ENCODE results near the gene NDUFA3.

NDUFA3 gene

GRCh38 chr19:54141356-54141755 lies 38.7 kb downstream of the NDUFA3 start:
- Histone ChIP-seq H3K23ac (ENCODE audit: low read length in 2 of 2) (no peak overlapping the region), H3K18ac (ENCODE audit: low read depth in 1 of 2, low read length in 2 of 2) (no peak overlapping the region), H3K27ac (ENCODE audit: low read length, poor library complexity, severe bottlenecking) (no peak overlapping the region), H3K27me3 (ENCODE audit: control insufficient read depth in 1 of 2, insufficient read depth in 1 of 2, low read length in 2 of 2) (no peaks in the 10 kb centered on the region), H2AK5ac (ENCODE audit: low read length, severe bottlenecking) (no peak overlapping the region), H2BK12ac (ENCODE audit: low read length in 2 of 2) (no peak overlapping the region), H3K4me1 (ENCODE audit: control insufficient read depth, insufficient read depth, low read depth, low read length) (peaks cover 32% of the 10 kb centered on the region), H3K4me2 (ENCODE audit: low read length, poor library complexity, severe bottlenecking) (no peak overlapping the region), H4K8ac (ENCODE audit: low read length) (no peak overlapping the region), H3K4ac (ENCODE audit: low read depth in 1 of 2, low read length in 2 of 2) (no peak overlapping the region), H3K9me3 (ENCODE audit: control insufficient read depth, low read length) (no peaks in the 10 kb centered on the region), H3K4me3 (ENCODE audit: insufficient read depth in 1 of 2, low read depth in 1 of 2, low read length in 2 of 2) (peak overlapping the region in 1 of 2 experiments; percentile 4), H3K9ac (ENCODE audit: low read length) (peak overlapping the region; percentile 44), H3K79me1 (replicated peaks; ENCODE audit: low read length, poor library complexity, severe bottlenecking) (peaks cover 27% of the 10 kb centered on the region), H2BK15ac (ENCODE audit: low read depth, poor library complexity, severe bottlenecking) (no peak overlapping the region), H2AFZ (ENCODE audit: low read depth, low read length) (no peak overlapping the region), H4K91ac (ENCODE audit: low read length) (no peak overlapping the region), H2BK5ac (ENCODE audit: low read depth, low read length, poor library complexity, severe bottlenecking) (no peak overlapping the region), H2BK120ac (ENCODE audit: low read depth, low read length) (no peak overlapping the region), H3K36me3 (ENCODE audit: control insufficient read depth in 1 of 2, insufficient read depth in 2 of 2, low read depth in 1 of 2, low read length in 2 of 2) (peaks cover 60% of the 10 kb centered on the region in 2 experiments), H3K14ac (ENCODE audit: low read length in 2 of 2) (no peak overlapping the region)
- 98% methylated on average over 3 of the region's 3 CpGs for WGBS
- no peak for DNase-seq

GRCh38 chr19:54142166-54142780 lies 39.6 kb downstream of the NDUFA3 start:
- Histone ChIP-seq H3K14ac (ENCODE audit: low read length in 2 of 2) (no peak overlapping the region), H3K9ac (ENCODE audit: low read length) (peak overlapping the region; percentile 65), H3K23ac (ENCODE audit: low read length in 2 of 2) (no peak overlapping the region), H3K4ac (ENCODE audit: low read depth in 1 of 2, low read length in 2 of 2) (no peak overlapping the region), H3K4me3 (ENCODE audit: insufficient read depth in 1 of 2, low read depth in 1 of 2, low read length in 2 of 2) (no peak overlapping the region), H3K36me3 (ENCODE audit: control insufficient read depth in 1 of 2, insufficient read depth in 2 of 2, low read depth in 1 of 2, low read length in 2 of 2) (peaks cover 69% of the 10 kb centered on the region in 2 experiments), H2BK120ac (ENCODE audit: low read depth, low read length) (no peak overlapping the region), H3K18ac (ENCODE audit: low read depth in 1 of 2, low read length in 2 of 2) (no peak overlapping the region), H3K27ac (ENCODE audit: low read length, poor library complexity, severe bottlenecking) (peak overlapping the region; percentile 35), H2AFZ (ENCODE audit: low read depth, low read length) (no peak overlapping the region), H3K4me2 (ENCODE audit: low read length, poor library complexity, severe bottlenecking) (peak overlapping the region; percentile 4), H2BK12ac (ENCODE audit: low read length in 2 of 2) (no peak overlapping the region), H4K8ac (ENCODE audit: low read length) (no peak overlapping the region), H2BK15ac (ENCODE audit: low read depth, poor library complexity, severe bottlenecking) (no peak overlapping the region), H3K27me3 (ENCODE audit: control insufficient read depth in 1 of 2, insufficient read depth in 1 of 2, low read length in 2 of 2) (no peaks in the 10 kb centered on the region), H3K79me1 (replicated peaks; ENCODE audit: low read length, poor library complexity, severe bottlenecking) (peaks cover 36% of the 10 kb centered on the region), H3K4me1 (ENCODE audit: control insufficient read depth, insufficient read depth, low read depth, low read length) (peaks cover 35% of the 10 kb centered on the region), H3K9me3 (ENCODE audit: control insufficient read depth, low read length) (no peaks in the 10 kb centered on the region), H2AK5ac (ENCODE audit: low read length, severe bottlenecking) (no peak overlapping the region), H2BK5ac (ENCODE audit: low read depth, low read length, poor library complexity, severe bottlenecking) (no peak overlapping the region), H4K91ac (ENCODE audit: low read length) (no peak overlapping the region)
- WGBS = 89% methylated on average over 7 of the region's 7 CpGs
- DNase-seq = no peak

GRCh38 chr19:54145541-54146158 lies 43.0 kb downstream of the NDUFA3 start:
- H2BK15ac ChIP-seq (ENCODE audit: low read depth, poor library complexity, severe bottlenecking) = no peak overlapping the region
- H3K9ac ChIP-seq (ENCODE audit: low read length) = no peak overlapping the region
- no peak overlapping the region for H2BK12ac ChIP-seq (ENCODE audit: low read length in 2 of 2)
- H3K23ac ChIP-seq (ENCODE audit: low read length in 2 of 2) = no peak overlapping the region
- peaks cover 51% of the 10 kb centered on the region for H3K79me1 ChIP-seq (replicated peaks; ENCODE audit: low read length, poor library complexity, severe bottlenecking)
- H2BK120ac ChIP-seq (ENCODE audit: low read depth, low read length) = no peak overlapping the region
- no peak overlapping the region for H3K4me2 ChIP-seq (ENCODE audit: low read length, poor library complexity, severe bottlenecking)
- no peak overlapping the region for H3K27ac ChIP-seq (ENCODE audit: low read length, poor library complexity, severe bottlenecking)
- no peak overlapping the region for H2AK5ac ChIP-seq (ENCODE audit: low read length, severe bottlenecking)
- no peaks in the 10 kb centered on the region for H3K27me3 ChIP-seq (ENCODE audit: control insufficient read depth in 1 of 2, insufficient read depth in 1 of 2, low read length in 2 of 2)
- H2AFZ ChIP-seq (ENCODE audit: low read depth, low read length) = no peak overlapping the region
- no peak for DNase-seq
- peaks cover 18% of the 10 kb centered on the region for H3K4me1 ChIP-seq (ENCODE audit: control insufficient read depth, insufficient read depth, low read depth, low read length)
- no peak overlapping the region for H2BK5ac ChIP-seq (ENCODE audit: low read depth, low read length, poor library complexity, severe bottlenecking)
- no peak overlapping the region for H3K4ac ChIP-seq (ENCODE audit: low read depth in 1 of 2, low read length in 2 of 2)
- H4K8ac ChIP-seq (ENCODE audit: low read length) = no peak overlapping the region
- H3K9me3 ChIP-seq (ENCODE audit: control insufficient read depth, low read length) = no peaks in the 10 kb centered on the region
- no peak overlapping the region for H4K91ac ChIP-seq (ENCODE audit: low read length)
- no peak overlapping the region for H3K4me3 ChIP-seq (ENCODE audit: insufficient read depth in 1 of 2, low read depth in 1 of 2, low read length in 2 of 2)
- no peak overlapping the region for H3K14ac ChIP-seq (ENCODE audit: low read length in 2 of 2)
- 97% methylated on average over 28 of the region's 28 CpGs for WGBS
- H3K36me3 ChIP-seq (ENCODE audit: control insufficient read depth in 1 of 2, insufficient read depth in 2 of 2, low read depth in 1 of 2, low read length in 2 of 2) = peaks cover 83 to 87% of the 10 kb centered on the region in 2 experiments
- no peak overlapping the region for H3K18ac ChIP-seq (ENCODE audit: low read depth in 1 of 2, low read length in 2 of 2)

GRCh38 chr19:54147676-54148075 lies 45.0 kb downstream of the NDUFA3 start:
- Histone ChIP-seq H3K9ac (ENCODE audit: low read length) (peak overlapping the region; percentile 36), H3K9me3 (ENCODE audit: control insufficient read depth, low read length) (no peaks in the 10 kb centered on the region), H2AK5ac (ENCODE audit: low read length, severe bottlenecking) (no peak overlapping the region), H3K23ac (ENCODE audit: low read length in 2 of 2) (no peak overlapping the region), H3K27ac (ENCODE audit: low read length, poor library complexity, severe bottlenecking) (no peak overlapping the region), H4K91ac (ENCODE audit: low read length) (no peak overlapping the region), H2BK5ac (ENCODE audit: low read depth, low read length, poor library complexity, severe bottlenecking) (no peak overlapping the region), H3K4me3 (ENCODE audit: insufficient read depth in 1 of 2, low read depth in 1 of 2, low read length in 2 of 2) (no peak overlapping the region), H4K8ac (ENCODE audit: low read length) (no peak overlapping the region), H2AFZ (ENCODE audit: low read depth, low read length) (no peak overlapping the region), H3K14ac (ENCODE audit: low read length in 2 of 2) (no peak overlapping the region), H3K4me2 (ENCODE audit: low read length, poor library complexity, severe bottlenecking) (no peak overlapping the region), H3K79me1 (replicated peaks; ENCODE audit: low read length, poor library complexity, severe bottlenecking) (peaks cover 62% of the 10 kb centered on the region), H3K18ac (ENCODE audit: low read depth in 1 of 2, low read length in 2 of 2) (no peak overlapping the region), H3K27me3 (ENCODE audit: control insufficient read depth in 1 of 2, insufficient read depth in 1 of 2, low read length in 2 of 2) (no peaks in the 10 kb centered on the region), H2BK15ac (ENCODE audit: low read depth, poor library complexity, severe bottlenecking) (no peak overlapping the region), H3K4ac (ENCODE audit: low read depth in 1 of 2, low read length in 2 of 2) (no peak overlapping the region), H2BK120ac (ENCODE audit: low read depth, low read length) (no peak overlapping the region), H3K4me1 (ENCODE audit: control insufficient read depth, insufficient read depth, low read depth, low read length) (peaks cover 6% of the 10 kb centered on the region), H3K36me3 (ENCODE audit: control insufficient read depth in 1 of 2, insufficient read depth in 2 of 2, low read depth in 1 of 2, low read length in 2 of 2) (peaks cover 93 to 98% of the 10 kb centered on the region in 2 experiments), H2BK12ac (ENCODE audit: low read length in 2 of 2) (no peak overlapping the region)
- DNase-seq = peak; percentile 53
- WGBS = 73% methylated on average over 2 of the region's 3 CpGs

All from mesenchymal stem cell (in vitro differentiated cells and primary cell).